Right lobe of liver (tissue), 6 donors: ENCODE results near the gene HARS2. TPM values are rescaled to one million over a fixed set of nuclear protein-coding genes. Genes with fewer than 3 reads are reported as not detected.

ENCODE experiments used
- ATAC-seq, 4 donors: fragments of 200-7000 bp; cut with Tn5 transposase; one replicate each; pipeline ENCODE4 v1.9.1; 2020; ENCODE audit warnings: mild to moderate bottlenecking in 4 of 4, moderate library complexity in 4 of 4
- DNase-seq, 3 donors: peaks; one replicate each; pipeline ENCODE4 v3.0.0-alpha.2; 2020
- H3K27ac ChIP-seq, 3 donors: fragments of 200-600 bp; one replicate each; pipeline ENCODE4 v1.8.0; 2022
- H3K27me3 ChIP-seq, 2 donors: fragments of 200-600 bp; one replicate each; pipeline ENCODE4 v1.8.0; 2022
- H3K36me3 ChIP-seq, 4 donors: fragments of 200-600 bp; sonication (generic) in 1 of 4; one replicate each; pipeline versions ENCODE4 v1.5.1 to v1.8.0; 2017 to 2022; ENCODE audit warnings: control low read depth in 1 of 4
- H3K4me1 ChIP-seq, 4 donors: fragments of 200-600 bp; sonication (generic) in 1 of 4; one replicate each; pipeline versions ENCODE4 v1.5.1 to v1.8.0; 2017 to 2022; ENCODE audit warnings: control low read depth in 1 of 4
- H3K4me3 ChIP-seq, 3 donors: fragments of 200-600 bp; one replicate each; pipeline ENCODE4 v1.8.0; 2022
- H3K9me3 ChIP-seq, 4 donors: fragments of 200-600 bp; sonication (generic) in 1 of 4; one replicate each; pipeline versions ENCODE4 v1.5.1 to v1.8.0; 2017 to 2022; ENCODE audit warnings: control low read depth in 1 of 4
- CTCF ChIP-seq, 4 donors: fragments of 200-600 bp in 3 of 4; fragments of 450-650 bp in 1 of 4; IDR thresholded peaks; one replicate each; pipeline versions ENCODE4 v1.5.1 to v1.8.0; 2016 to 2022; ENCODE audit warnings: antibody characterized with exemption in 4 of 4, mild to moderate bottlenecking in 2 of 4
- POLR2A ChIP-seq: fragments of 450-650 bp; IDR thresholded peaks from one replicate; pipeline ENCODE4 v1.6.1; 2017; ENCODE audit warnings: antibody characterized with exemption, mild to moderate bottlenecking
- WGBS: methylation state at CpG from one replicate; pipeline ENCODE4 v1.1.6; 2018; ENCODE audit warnings: low coverage, low lambda C conversion rate; ENCODE audit not compliant: insufficient coverage; ENCODE audit errors: missing lambda C conversion rate; 5-methylcytosine and 5-hydroxymethylcytosine counted together
- intact Hi-C, 2 donors: fragments of 100-400 bp; cut with DNase I; formaldehyde crosslinking; loops; one replicate each; pipeline versions ENCODE4 v1.11.2 to v1.14.1; 2022
- total RNA-seq, 6 experiments: library from RNA; depleted of rRNA in 2 of 6; stranded (reverse); fragments of >200 nt in 2 of 6; fragmentation: NEBNext Ultra II Directional in 3 of 6; extraction: Animal tissue kit (Norgen Biotek cat#: 25700) in 3 of 6; gene quantifications; one replicate each; pipeline versions ENCODE4 v1.1.0 to v1.2.4, GENCODE V29; 2016 to 2023
- donor health status: DM: no; HTN: yes; CAD: no.
- donor health status: DM: no; HTN: no; CAD: no.
- donor health status: DM: no; HTN: no; CAD: no.
- donor health status: DM: no; HTN: yes; CAD: no.
- donor health status: DM: no; HTN: yes; CAD: no.

Gene HARS2
- total RNA-seq, 6 experiments from 2014 or later = 8.5 to 13.9 (median 11.5) TPM

- ATAC-seq = no peak
- TF ChIP-seq POLR2A (no peak), CTCF (IDR thresholded peaks at IDR 0.05) (no peak)
- no peak for DNase-seq
- H3K4me1 ChIP-seq = no peaks in the 10 kb centered on the region
- 63% methylated on average over 1 of the region's 2 CpGs for WGBS
- peaks cover 0 to 57% (median 14%) of the 10 kb centered on the region in 4 donors for H3K36me3 ChIP-seq
- H3K27ac ChIP-seq = no peak overlapping the region
- no peak overlapping the region for H3K4me3 ChIP-seq
- no peaks in the 10 kb centered on the region for H3K9me3 ChIP-seq
- H3K27me3 ChIP-seq = no peaks in the 10 kb centered on the region
- intact Hi-C loops = no loop called here
Measured at GRCh38 chr5:140674211-140674610, 17.0 kb upstream of the HARS2 start.

GRCh38 chr5:140674629-140675028 is 16.6 kb upstream of the HARS2 start:
- no peak overlapping the region for H3K27ac ChIP-seq
- WGBS = 100% methylated on average over 1 of the region's 4 CpGs
- intact Hi-C loops = no loop called here
- H3K27me3 ChIP-seq = no peaks in the 10 kb centered on the region
- H3K36me3 ChIP-seq = peaks cover 0 to 57% (median 10%) of the 10 kb centered on the region in 4 donors
- no peaks in the 10 kb centered on the region for H3K4me1 ChIP-seq
- ATAC-seq = no peak
- no peaks in the 10 kb centered on the region for H3K9me3 ChIP-seq
- TF ChIP-seq CTCF (IDR thresholded peaks at IDR 0.05) (no peak), POLR2A (no peak)
- no peak for DNase-seq
- no peak overlapping the region for H3K4me3 ChIP-seq

GRCh38 chr5:140677947-140678346 is 13.3 kb upstream of the HARS2 start:
- Histone ChIP-seq H3K36me3 (peaks cover 0 to 73% (median 14%) of the 10 kb centered on the region in 4 donors), H3K4me1 (no peaks in the 10 kb centered on the region), H3K4me3 (no peak overlapping the region), H3K9me3 (no peaks in the 10 kb centered on the region), H3K27me3 (no peaks in the 10 kb centered on the region), H3K27ac (no peak overlapping the region)
- DNase-seq (no peak), ATAC-seq (no peak)
- 100% methylated on average over 2 of the region's 3 CpGs for WGBS
- TF ChIP-seq CTCF (IDR thresholded peaks at IDR 0.05) (no peak), POLR2A (no peak)
- intact Hi-C loops = no loop called here

GRCh38 chr5:140678993-140679392 is 12.3 kb upstream of the HARS2 start:
- H3K36me3 ChIP-seq = peaks cover 0 to 81% (median 14%) of the 10 kb centered on the region in 4 donors
- H3K27ac ChIP-seq = no peak overlapping the region
- H3K4me3 ChIP-seq = no peak overlapping the region
- TF ChIP-seq CTCF (IDR thresholded peaks at IDR 0.05) = no peak
- no peak for TF ChIP-seq POLR2A
- H3K4me1 ChIP-seq = no peaks in the 10 kb centered on the region
- intact Hi-C loops = no loop called here
- no peak for ATAC-seq
- WGBS = 100% methylated on average over 6 of the region's 7 CpGs
- no peak for DNase-seq
- H3K9me3 ChIP-seq = no peaks in the 10 kb centered on the region
- no peaks in the 10 kb centered on the region for H3K27me3 ChIP-seq
